HCT116 (cell line): Measurements from ENCODE around the gene KRTAP1-4. TPM values are rescaled to one million over a fixed set of nuclear protein-coding genes. Genes with fewer than 3 reads are reported as not detected.

Experiments
- ATAC-seq: fragments of 200-7000 bp; cut with Tn5 transposase; 2 replicates; pipeline ENCODE4 v1.9.1; 2020; ENCODE audit warnings: mild to moderate bottlenecking, moderate library complexity
- BruUV-seq: library from RNA; stranded (reverse); fragments of 400-500 nt; replicated peaks from 2 replicates; lab custom pipeline; 2021; lab: Mats Ljungman, UMichigan
- CTCF ChIA-PET: fragments of 300-600 bp; sonication (Branson Sonifier 250); formaldehyde crosslinking; loops from one replicate; lab custom pipeline; 2021; ENCODE audit warnings: antibody characterized with exemption; lab: Charles Lee
- POLR2A ChIA-PET: fragments of 300-600, 350-600 bp; sonication (Branson Sonifier 250); formaldehyde crosslinking; loops from one replicate; lab custom pipeline; 2021; ENCODE audit warnings: antibody characterized with exemption; lab: Charles Lee
- RAD21 ChIA-PET, 2 experiments: fragments of 300-600 bp; sonication (Branson Sonifier 250); formaldehyde crosslinking; loops; one replicate each; lab custom pipeline; 2023; ENCODE audit warnings: low total read pairs in 2 of 2; ENCODE audit not compliant: uncharacterized antibody in 2 of 2, unreplicated experiment in 2 of 2, low non-redundant PET in 1 of 2; lab: Charles Lee
- DNase-seq: peaks from one replicate; pipeline ENCODE4 v3.0.0-alpha.2; 2010; ENCODE audit warnings: low read depth, low spot score
- H2AFZ ChIP-seq: fragments of 200-600 bp; shearing (Covaris generic), sonication (generic); 2 replicates; pipeline ENCODE4 v1.6.1; 2017; ENCODE audit warnings: low read depth, mixed run types, mixed read lengths, antibody characterized with exemption, low read length; ENCODE audit not compliant: poor library complexity, severe bottlenecking
- H3K27ac ChIP-seq: 2 replicates; pipeline ENCODE4 v1.5.1; 2012; ENCODE audit warnings: low read depth, low read length
- H3K27me3 ChIP-seq: fragments of 200-600 bp; sonication (generic); 2 replicates; pipeline ENCODE4 v1.6.1; 2016; ENCODE audit warnings: mixed run types, low read length, mixed read lengths; ENCODE audit not compliant: insufficient read depth
- H3K36me3 ChIP-seq, 2 experiments: fragments of 200-500 bp in 1 of 2; fragments of 200-600 bp in 1 of 2; sonication (Bioruptor generic) in 1 of 2; sonication (generic) in 1 of 2; 2 replicates each; pipeline versions ENCODE4 v1.5.1 to v1.6.1; 2014 to 2016; ENCODE audit warnings: low read length in 2 of 2, inconsistent platforms in 1 of 2, mixed read lengths in 1 of 2, mixed run types in 1 of 2; ENCODE audit not compliant: insufficient read depth in 2 of 2, control insufficient read depth in 1 of 2
- H3K4me1 ChIP-seq, 2 experiments: fragments of 200-600 bp in 1 of 2; sonication (generic) in 1 of 2; 2 replicates each; pipeline versions ENCODE4 v1.5.1 to v1.6.1; 2012 to 2017; ENCODE audit warnings: low read length in 2 of 2, inconsistent platforms in 1 of 2, mild to moderate bottlenecking in 1 of 2, mixed read lengths in 1 of 2, mixed run types in 1 of 2, moderate library complexity in 1 of 2; ENCODE audit not compliant: insufficient read depth in 2 of 2, control insufficient read depth in 1 of 2
- H3K4me2 ChIP-seq: fragments of 200-600 bp; sonication (generic); 2 replicates; pipeline ENCODE4 v1.6.1; 2017; ENCODE audit warnings: mixed run types, low read length, mixed read lengths
- H3K4me3 ChIP-seq, 2 experiments: fragments of 200-600 bp in 1 of 2; sonication (generic) in 1 of 2; replicated peaks in 1 of 2; 2 replicates each; pipeline ENCODE4 v1.5.1; 2011 to 2016; ENCODE audit warnings: low read length in 2 of 2, control low read depth in 1 of 2, low read depth in 1 of 2, mild to moderate bottlenecking in 1 of 2, mixed read lengths in 1 of 2, mixed run types in 1 of 2
- H3K79me2 ChIP-seq: fragments of 200-600 bp; sonication (generic); 2 replicates; pipeline ENCODE4 v1.6.1; 2017; ENCODE audit warnings: mild to moderate bottlenecking, mixed run types, low read length, moderate library complexity, mixed read lengths; ENCODE audit not compliant: insufficient read depth
- H3K9ac ChIP-seq: fragments of 200-600 bp; sonication (generic); 2 replicates; pipeline ENCODE4 v1.6.1; 2016; ENCODE audit warnings: low read length, mixed read lengths
- H3K9me2 ChIP-seq: fragments of 200-600 bp; sonication (generic), shearing (Covaris generic); 2 replicates; pipeline ENCODE4 v1.6.1; 2017; ENCODE audit warnings: mixed run types, mild to moderate bottlenecking, moderate library complexity; ENCODE audit not compliant: insufficient read depth
- H3K9me3 ChIP-seq, 2 experiments: fragments of 200-500 bp in 1 of 2; fragments of 200-600 bp in 1 of 2; sonication (Bioruptor generic) in 1 of 2; sonication (generic) in 1 of 2; 2 replicates each; pipeline ENCODE4 v1.6.1; 2014 to 2017; ENCODE audit warnings: low read length in 2 of 2, mixed read lengths in 2 of 2, inconsistent platforms in 1 of 2, low read depth in 1 of 2, mild to moderate bottlenecking in 1 of 2, mixed run types in 1 of 2, moderate library complexity in 1 of 2; ENCODE audit not compliant: control insufficient read depth in 1 of 2, insufficient read depth in 1 of 2
- H4K20me1 ChIP-seq: fragments of 200-600 bp; sonication (generic), shearing (Covaris generic); 2 replicates; pipeline ENCODE4 v1.6.1; 2017; ENCODE audit warnings: mixed run types, mild to moderate bottlenecking, moderate library complexity; ENCODE audit not compliant: insufficient read depth
- ATF3 ChIP-seq: IDR thresholded peaks from 2 replicates; pipeline ENCODE4 v1.6.1; 2012
- EGR1 ChIP-seq: IDR thresholded peaks from 2 replicates; pipeline ENCODE4 v1.6.1; 2012; ENCODE audit warnings: low read depth
- SIN3A ChIP-seq: IDR thresholded peaks from 2 replicates; pipeline ENCODE4 v1.6.1; 2012; ENCODE audit warnings: low read depth
- YY1 ChIP-seq: IDR thresholded peaks from 2 replicates; pipeline ENCODE4 v1.6.1; 2011; ENCODE audit warnings: low read length, low read depth, moderate library complexity, mild to moderate bottlenecking; ENCODE audit not compliant: insufficient replicate concordance; ENCODE audit errors: extremely low read depth
- ZBTB33 ChIP-seq: IDR thresholded peaks from 2 replicates; pipeline ENCODE4 v1.6.1; 2011; ENCODE audit warnings: mild to moderate bottlenecking, low read length, moderate library complexity; ENCODE audit not compliant: insufficient replicate concordance; ENCODE audit errors: extremely low read depth
- ZFX ChIP-seq: fragments of 450-650 bp; IDR thresholded peaks from 2 replicates; pipeline ENCODE4 v1.6.1; 2017
- ZNF274 ChIP-seq: fragments of 200-500 bp; sonication (Bioruptor generic); IDR thresholded peaks from 2 replicates; pipeline ENCODE4 v1.6.1; 2014; ENCODE audit warnings: mild to moderate bottlenecking, low read depth, low read length, inconsistent platforms
- intact Hi-C: fragments of 100-400 bp; cut with micrococcal nuclease; formaldehyde crosslinking; loops from 2 replicates; pipeline ENCODE4 v1.10.0; 2022
- total RNA-seq: library from RNA; stranded (reverse); gene quantifications from one replicate; pipeline ENCODE4 v1.2.1, GENCODE V29; 2021; ENCODE audit not compliant: unreplicated experiment

KRTAP1-4 gene
- total RNA-seq, 1 experiment from 2014 or later = not detected

- Histone ChIP-seq H4K20me1 (no peaks in the 10 kb centered on the region), H3K4me3 (no peak overlapping the region), H3K79me2 (no peaks in the 10 kb centered on the region), H3K4me1 (peaks cover 15 to 16% of the 10 kb centered on the region in 2 experiments; a peak in 2 of 4 replicates), H3K9me3 (peaks cover 0 to 7% of the 10 kb centered on the region in 2 experiments; a peak in 1 of 4 replicates), H3K9ac (no peak overlapping the region), H3K27me3 (no peaks in the 10 kb centered on the region), H3K9me2 (no peaks in the 10 kb centered on the region), H3K27ac (no peak overlapping the region), H3K4me2 (no peak overlapping the region), H2AFZ (no peak overlapping the region), H3K36me3 (peaks cover 0 to 11% of the 10 kb centered on the region in 2 experiments; a peak in 1 of 4 replicates)
- intact Hi-C loops = no loop called here
- TF ChIP-seq YY1 = no peak
- TF ChIP-seq EGR1 = no peak
- TF ChIP-seq ZNF274 = no peak
- TF ChIP-seq SIN3A = no peak
- TF ChIP-seq ATF3 = no peak
- TF ChIP-seq ZBTB33 = no peak
- no peak for TF ChIP-seq ZFX
- BruUV-seq = no TSS peak
- DNase-seq (no peak), ATAC-seq (no peak)
- CTCF ChIA-PET = no interaction called here
- RAD21 ChIA-PET = no interaction called here
- POLR2A ChIA-PET = no interaction called here
These were observed 13.0 kb upstream of the KRTAP1-4 start for GRCh38 chr17:41042953-41043352.
